ENCODE results near the gene EOLA1. TPM values are rescaled to one million over a fixed set of nuclear protein-coding genes. Genes with fewer than 3 reads are reported as not detected.

Gene EOLA1
- total and polyA plus RNA-seq, 2 donors (not counting 1 experiment from before 2014, with no cell fraction given), result 26.3 to 61.5 TPM

- no peak overlapping the region for H3K4me3 ChIP-seq (ENCODE audit: control extremely low read depth in 1 of 5, extremely low read depth in 1 of 5, insufficient read depth in 1 of 5, low read depth in 2 of 5, low read length in 4 of 5)
- DNase-seq, result no peak
- H4K20me1 ChIP-seq (ENCODE audit: control insufficient read depth, insufficient read depth, low read length, poor library complexity, severe bottlenecking), result no peaks in the 10 kb centered on the region
- Mint-ChIP-seq H3K4me1 (peaks cover 12% of the 10 kb centered on the region), H3K9me3 (ENCODE audit: insufficient read depth) (no peaks in the 10 kb centered on the region), H3K27me3 (peaks cover 2% of the 10 kb centered on the region), H3K27ac (no peak overlapping the region), H3K4me3 (no peak overlapping the region)
- no peak overlapping the region for H3K27ac ChIP-seq (ENCODE audit: low read length in 2 of 2)
- no peak for ATAC-seq (ENCODE audit: low read depth)
- TF ChIP-seq, protein P1, sequence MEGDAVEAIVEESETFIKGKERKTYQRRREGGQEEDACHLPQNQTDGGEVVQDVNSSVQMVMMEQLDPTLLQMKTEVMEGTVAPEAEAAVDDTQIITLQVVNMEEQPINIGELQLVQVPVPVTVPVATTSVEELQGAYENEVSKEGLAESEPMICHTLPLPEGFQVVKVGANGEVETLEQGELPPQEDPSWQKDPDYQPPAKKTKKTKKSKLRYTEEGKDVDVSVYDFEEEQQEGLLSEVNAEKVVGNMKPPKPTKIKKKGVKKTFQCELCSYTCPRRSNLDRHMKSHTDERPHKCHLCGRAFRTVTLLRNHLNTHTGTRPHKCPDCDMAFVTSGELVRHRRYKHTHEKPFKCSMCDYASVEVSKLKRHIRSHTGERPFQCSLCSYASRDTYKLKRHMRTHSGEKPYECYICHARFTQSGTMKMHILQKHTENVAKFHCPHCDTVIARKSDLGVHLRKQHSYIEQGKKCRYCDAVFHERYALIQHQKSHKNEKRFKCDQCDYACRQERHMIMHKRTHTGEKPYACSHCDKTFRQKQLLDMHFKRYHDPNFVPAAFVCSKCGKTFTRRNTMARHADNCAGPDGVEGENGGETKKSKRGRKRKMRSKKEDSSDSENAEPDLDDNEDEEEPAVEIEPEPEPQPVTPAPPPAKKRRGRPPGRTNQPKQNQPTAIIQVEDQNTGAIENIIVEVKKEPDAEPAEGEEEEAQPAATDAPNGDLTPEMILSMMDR (IDR thresholded peaks at IDR 0.05), result no peak
- CTCF ChIA-PET, result no interaction called here
- H3K36me3 ChIP-seq (replicated peaks in 1 of 2; ENCODE audit: control extremely low read depth in 1 of 2, control insufficient read depth in 1 of 2, extremely low read depth in 1 of 2, insufficient read depth in 2 of 2, low read length in 1 of 2), result no peaks in the 10 kb centered on the region
- peaks cover 0 to 5% (median 0%) of the 10 kb centered on the region in 4 experiments for H3K27me3 ChIP-seq (replicated peaks in 1 of 4; ENCODE audit: control extremely low read depth in 1 of 4, control insufficient read depth in 3 of 4, insufficient read depth in 4 of 4, low read length in 3 of 4)
- no CpG with 5 or more reads among the region's 1 CpG for WGBS (ENCODE audit: insufficient coverage)
- no peak overlapping the region for H3K4me2 ChIP-seq (replicated peaks; ENCODE audit: low read depth, low read length, poor library complexity, severe bottlenecking)
- H3K9ac ChIP-seq (ENCODE audit: low read length), result no peak overlapping the region
- intact Hi-C loops (cut with micrococcal nuclease), result no loop called here
- H3K9me3 ChIP-seq (ENCODE audit: control extremely low read depth in 1 of 3, control insufficient read depth in 2 of 3, insufficient read depth in 1 of 3, low read length in 2 of 3), result no peaks in the 10 kb centered on the region
- H2AFZ ChIP-seq (ENCODE audit: insufficient read depth, low read depth, low read length, poor library complexity, severe bottlenecking), result no peak overlapping the region
- H3K4me1 ChIP-seq (ENCODE audit: control insufficient read depth in 2 of 2, insufficient read depth in 2 of 2, low read length in 2 of 2), result peaks cover 12 to 18% of the 10 kb centered on the region in 2 donors
- POLR2A ChIA-PET, result no interaction called here
- peaks cover 14% of the 10 kb centered on the region for H3K79me2 ChIP-seq (ENCODE audit: control insufficient read depth, insufficient read depth, low read length)
Measured at GRCh38 chrX:149508467-149508866, 32.3 kb upstream of the EOLA1 start.

DNA sequence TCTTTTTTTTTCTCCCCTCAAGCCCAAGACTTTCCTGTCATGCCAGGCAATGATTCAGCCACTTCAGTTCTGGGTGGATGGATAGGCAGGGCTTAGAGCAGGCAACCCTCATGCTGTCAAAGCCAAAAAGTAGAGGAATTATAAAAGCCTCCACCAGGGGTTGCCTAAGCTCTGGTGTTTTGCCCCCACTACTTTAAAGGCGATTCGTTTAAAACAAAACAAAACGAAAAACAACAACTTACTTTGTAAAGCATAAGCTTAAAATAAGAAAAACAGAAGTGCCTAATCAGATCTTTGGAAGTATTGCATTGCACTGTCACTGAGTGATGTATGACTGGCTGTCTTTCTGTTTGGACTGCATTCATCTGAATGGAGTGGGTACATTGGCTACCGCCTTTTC is 30.4 kb upstream of the EOLA1 start:
- Mint-ChIP-seq H3K4me1 (peaks cover 9% of the 10 kb centered on the region), H3K27ac (no peak overlapping the region), H3K4me3 (no peak overlapping the region), H3K9me3 (ENCODE audit: insufficient read depth) (no peaks in the 10 kb centered on the region), H3K27me3 (peaks cover 2% of the 10 kb centered on the region)
- ATAC-seq (ENCODE audit: low read depth), result no peak
- TF ChIP-seq, protein P1 (IDR thresholded peaks at IDR 0.05), result no peak
- TF ChIP-seq EZH2 (IDR thresholded peaks at IDR 0.05; ENCODE audit: borderline replicate concordance, insufficient read depth, low read depth, low read length, poor library complexity, severe bottlenecking), result no peak
- H3K4me1 ChIP-seq (ENCODE audit: control insufficient read depth in 2 of 2, insufficient read depth in 2 of 2, low read length in 2 of 2), result peaks cover 5 to 6% of the 10 kb centered on the region in 2 donors
- POLR2A ChIA-PET, result no interaction called here
- no peak overlapping the region for H2AFZ ChIP-seq (ENCODE audit: insufficient read depth, low read depth, low read length, poor library complexity, severe bottlenecking)
- no peaks in the 10 kb centered on the region for H3K9me3 ChIP-seq (ENCODE audit: control extremely low read depth in 1 of 3, control insufficient read depth in 2 of 3, insufficient read depth in 1 of 3, low read length in 2 of 3)
- intact Hi-C loops (cut with micrococcal nuclease), result no loop called here
- H3K27ac ChIP-seq (ENCODE audit: low read length in 2 of 2), result no peak overlapping the region
- H3K9ac ChIP-seq (ENCODE audit: low read length), result no peak overlapping the region
- no peak overlapping the region for H3K4me2 ChIP-seq (replicated peaks; ENCODE audit: low read depth, low read length, poor library complexity, severe bottlenecking)
- no CpG with 5 or more reads among the region's 4 CpGs for WGBS (ENCODE audit: insufficient coverage)
- peaks cover 0 to 5% (median 0%) of the 10 kb centered on the region in 4 experiments for H3K27me3 ChIP-seq (replicated peaks in 1 of 4; ENCODE audit: control extremely low read depth in 1 of 4, control insufficient read depth in 3 of 4, insufficient read depth in 4 of 4, low read length in 3 of 4)
- no peaks in the 10 kb centered on the region for H3K36me3 ChIP-seq (replicated peaks in 1 of 2; ENCODE audit: control extremely low read depth in 1 of 2, control insufficient read depth in 1 of 2, extremely low read depth in 1 of 2, insufficient read depth in 2 of 2, low read length in 1 of 2)
- H3K4me3 ChIP-seq (ENCODE audit: control extremely low read depth in 1 of 5, extremely low read depth in 1 of 5, insufficient read depth in 1 of 5, low read depth in 2 of 5, low read length in 4 of 5), result no peak overlapping the region
- peaks cover 5% of the 10 kb centered on the region for H3K79me2 ChIP-seq (ENCODE audit: control insufficient read depth, insufficient read depth, low read length)
- no peak for DNase-seq
- H4K20me1 ChIP-seq (ENCODE audit: control insufficient read depth, insufficient read depth, low read length, poor library complexity, severe bottlenecking), result no peaks in the 10 kb centered on the region
- CTCF ChIA-PET, result interaction anchor here (2.4 kb wide), 1 partner anchor 30 kb away, joined by 20 read pairs; the partner anchor contains the start of gene EOLA1
